GM13977 (cell line): ENCODE data around the gene TBXT.

ENCODE experiments used
- DNase-seq: peaks from one replicate; pipeline ENCODE4 v3.0.0; 2012; ENCODE audit warnings: low spot score
- in situ Hi-C: fragments of 300-500 bp; cut with MboI; formaldehyde crosslinking; loops from one replicate; pipeline ENCODE4 v1.12.0; 2022; ENCODE audit warnings: low sequenced_read_pairs, low pct_unique_long_range_greater_than_20kb, mixed read lengths, inconsistent platforms; ENCODE audit not compliant: unreplicated experiment
- TF ChIP-seq, protein P1 (sequence below): IDR thresholded peaks from 2 replicates; pipeline ENCODE4 v1.5.1; 2012; ENCODE audit warnings: mild to moderate bottlenecking, control low read depth; ENCODE audit not compliant: insufficient read depth; ENCODE audit errors: extremely low read depth, missing control alignments

The TBXT gene, protein sequence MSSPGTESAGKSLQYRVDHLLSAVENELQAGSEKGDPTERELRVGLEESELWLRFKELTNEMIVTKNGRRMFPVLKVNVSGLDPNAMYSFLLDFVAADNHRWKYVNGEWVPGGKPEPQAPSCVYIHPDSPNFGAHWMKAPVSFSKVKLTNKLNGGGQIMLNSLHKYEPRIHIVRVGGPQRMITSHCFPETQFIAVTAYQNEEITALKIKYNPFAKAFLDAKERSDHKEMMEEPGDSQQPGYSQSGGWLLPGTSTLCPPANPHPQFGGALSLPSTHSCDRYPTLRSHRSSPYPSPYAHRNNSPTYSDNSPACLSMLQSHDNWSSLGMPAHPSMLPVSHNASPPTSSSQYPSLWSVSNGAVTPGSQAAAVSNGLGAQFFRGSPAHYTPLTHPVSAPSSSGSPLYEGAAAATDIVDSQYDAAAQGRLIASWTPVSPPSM

GRCh38 chr6:166167801-166168615 is at the start of gene TBXT:
Gene TBXT, minus strand, starts transcription at chr6:166167851. Its CDS starts 260 bp downstream, at chr6:166167591.
- peak; percentile 76 for DNase-seq
- in situ Hi-C loops, result no loop called here
- TF ChIP-seq, protein P1, sequence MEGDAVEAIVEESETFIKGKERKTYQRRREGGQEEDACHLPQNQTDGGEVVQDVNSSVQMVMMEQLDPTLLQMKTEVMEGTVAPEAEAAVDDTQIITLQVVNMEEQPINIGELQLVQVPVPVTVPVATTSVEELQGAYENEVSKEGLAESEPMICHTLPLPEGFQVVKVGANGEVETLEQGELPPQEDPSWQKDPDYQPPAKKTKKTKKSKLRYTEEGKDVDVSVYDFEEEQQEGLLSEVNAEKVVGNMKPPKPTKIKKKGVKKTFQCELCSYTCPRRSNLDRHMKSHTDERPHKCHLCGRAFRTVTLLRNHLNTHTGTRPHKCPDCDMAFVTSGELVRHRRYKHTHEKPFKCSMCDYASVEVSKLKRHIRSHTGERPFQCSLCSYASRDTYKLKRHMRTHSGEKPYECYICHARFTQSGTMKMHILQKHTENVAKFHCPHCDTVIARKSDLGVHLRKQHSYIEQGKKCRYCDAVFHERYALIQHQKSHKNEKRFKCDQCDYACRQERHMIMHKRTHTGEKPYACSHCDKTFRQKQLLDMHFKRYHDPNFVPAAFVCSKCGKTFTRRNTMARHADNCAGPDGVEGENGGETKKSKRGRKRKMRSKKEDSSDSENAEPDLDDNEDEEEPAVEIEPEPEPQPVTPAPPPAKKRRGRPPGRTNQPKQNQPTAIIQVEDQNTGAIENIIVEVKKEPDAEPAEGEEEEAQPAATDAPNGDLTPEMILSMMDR, result no peak

DNA sequence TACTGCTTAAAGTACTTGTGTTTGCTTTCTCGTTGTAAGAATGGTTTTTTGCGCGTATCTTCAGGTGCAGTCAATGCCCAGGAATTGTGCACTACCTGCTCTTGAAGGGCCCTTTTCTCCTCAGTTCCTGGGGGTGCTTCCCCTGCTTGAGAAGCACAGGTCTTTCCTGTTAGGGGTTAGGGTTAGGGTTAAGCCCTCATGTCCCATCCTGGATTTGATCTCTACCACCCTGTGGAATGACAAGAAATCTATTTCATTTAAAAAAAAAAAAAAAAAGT is 39.6 kb upstream of the TBXT start:
- in situ Hi-C loops, result no loop called here
- TF ChIP-seq, protein P1, result no peak
- no peak for DNase-seq

DNA sequence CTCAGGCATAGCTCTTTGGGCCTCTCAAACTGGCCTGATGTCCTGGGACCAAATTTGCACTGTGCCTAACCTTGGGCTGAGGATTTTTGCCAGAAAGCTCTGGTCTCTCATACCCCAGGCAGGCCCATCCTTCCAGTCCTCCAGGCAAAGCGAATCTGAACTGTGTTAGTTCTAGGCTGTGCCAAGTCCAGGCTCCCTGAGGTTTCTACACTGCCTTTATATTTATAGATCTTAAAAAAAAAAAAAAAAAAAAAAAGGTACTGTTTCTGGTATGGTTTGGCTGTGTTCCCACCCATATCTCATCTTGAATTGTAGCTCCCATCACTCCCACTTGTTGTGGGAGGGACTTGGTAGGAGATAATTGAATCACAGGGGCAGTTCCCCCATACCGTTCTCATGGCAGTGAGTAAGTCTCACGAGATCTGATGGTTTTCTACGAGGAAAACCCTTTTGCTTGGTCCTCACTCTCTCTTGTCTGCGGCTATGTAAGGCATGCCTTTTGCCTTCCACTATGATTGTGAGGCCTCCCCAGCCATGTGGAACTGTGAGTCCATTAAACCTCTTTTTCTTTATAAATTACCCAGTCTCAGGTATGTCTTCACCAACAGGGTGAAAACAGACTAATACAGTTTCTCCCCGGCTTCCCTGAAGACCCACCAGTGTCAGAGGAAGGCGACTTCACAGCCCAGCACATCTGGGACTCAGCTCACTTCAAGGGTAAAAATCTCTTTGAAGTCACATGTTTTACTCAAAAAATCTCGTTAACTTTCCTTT is 39.0 kb upstream of the TBXT start:
- in situ Hi-C loops, result no loop called here
- no peak for DNase-seq
- TF ChIP-seq, protein P1, result no peak

- no peak for DNase-seq
- in situ Hi-C loops, result no loop called here
Measured at GRCh38 chr6:166206066-166206465, 38.4 kb upstream of the TBXT start.

DNA sequence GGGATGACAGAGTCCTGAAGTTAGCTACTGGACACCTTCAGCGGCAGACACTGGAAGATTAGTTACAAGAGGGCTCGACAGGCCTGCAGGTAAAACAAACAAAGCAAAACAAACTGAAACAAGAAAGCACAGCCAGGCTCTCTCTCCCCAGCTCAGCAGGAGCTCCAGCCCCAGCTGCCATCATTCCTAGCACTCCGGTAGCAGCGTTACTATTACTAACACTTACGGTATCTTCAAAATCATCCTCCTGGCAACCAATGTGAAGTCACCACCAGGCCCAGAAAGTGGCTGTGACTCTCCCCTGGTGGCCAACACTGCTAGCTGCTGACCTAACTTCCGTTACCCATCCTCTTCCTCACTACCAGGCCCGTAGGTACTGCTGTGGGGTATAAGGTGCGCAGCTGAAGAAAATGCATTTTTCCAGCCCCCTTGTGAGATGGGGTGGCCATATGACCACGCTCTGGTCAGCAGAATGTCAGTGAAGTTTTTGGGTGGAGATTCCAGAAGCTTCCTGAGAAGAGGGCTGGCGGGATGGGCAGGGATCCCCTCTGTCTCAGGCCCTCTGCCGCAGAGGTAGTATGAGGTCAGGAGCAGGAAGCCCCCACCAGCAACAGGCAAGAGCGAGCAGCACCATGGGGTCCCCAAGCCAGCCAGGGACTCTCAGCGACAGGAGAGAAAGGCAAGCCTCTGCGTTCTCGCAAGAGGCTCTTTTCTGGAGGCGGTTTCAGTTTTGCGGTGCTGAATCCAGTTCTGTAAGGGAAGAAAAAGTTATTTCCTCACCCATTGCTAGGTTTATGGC is 37.4 kb upstream of the TBXT start:
- in situ Hi-C loops, result no loop called here
- TF ChIP-seq, protein P1, result no peak
- DNase-seq, result no peak

More at GRCh38 chr6:166206066-166206465, 38.4 kb upstream of the TBXT start:
- TF ChIP-seq, protein P1, result no peak
